ENCODE data around the gene PAK3.

DNA sequence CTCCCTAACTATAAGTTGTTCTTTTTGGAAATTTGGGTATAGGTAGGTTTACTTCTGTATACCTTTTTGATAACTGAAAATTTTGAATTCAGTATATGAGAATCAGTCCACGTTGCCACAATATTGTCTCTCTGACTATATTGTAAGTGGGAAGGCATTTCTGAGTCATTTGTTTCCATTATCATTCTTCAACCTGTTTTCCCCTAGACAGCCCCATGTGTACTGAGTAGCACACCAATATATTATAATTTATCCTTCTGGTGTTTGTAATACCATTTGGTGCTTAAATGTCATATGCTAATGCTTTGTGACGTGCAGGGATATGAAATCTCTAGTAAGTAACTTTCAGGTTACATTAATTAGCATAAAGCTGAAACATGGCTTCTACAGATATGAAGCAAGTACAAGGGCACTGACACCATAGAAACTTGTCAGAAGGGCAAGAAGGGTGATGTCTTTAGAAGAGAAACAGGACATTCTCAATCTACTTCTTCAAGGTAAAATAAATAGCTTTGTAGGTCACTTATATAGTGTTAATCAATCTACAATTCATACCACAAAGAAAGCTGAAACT lies 27.7 kb downstream of the PAK3 start:
- TF ChIP-seq, protein P1, sequence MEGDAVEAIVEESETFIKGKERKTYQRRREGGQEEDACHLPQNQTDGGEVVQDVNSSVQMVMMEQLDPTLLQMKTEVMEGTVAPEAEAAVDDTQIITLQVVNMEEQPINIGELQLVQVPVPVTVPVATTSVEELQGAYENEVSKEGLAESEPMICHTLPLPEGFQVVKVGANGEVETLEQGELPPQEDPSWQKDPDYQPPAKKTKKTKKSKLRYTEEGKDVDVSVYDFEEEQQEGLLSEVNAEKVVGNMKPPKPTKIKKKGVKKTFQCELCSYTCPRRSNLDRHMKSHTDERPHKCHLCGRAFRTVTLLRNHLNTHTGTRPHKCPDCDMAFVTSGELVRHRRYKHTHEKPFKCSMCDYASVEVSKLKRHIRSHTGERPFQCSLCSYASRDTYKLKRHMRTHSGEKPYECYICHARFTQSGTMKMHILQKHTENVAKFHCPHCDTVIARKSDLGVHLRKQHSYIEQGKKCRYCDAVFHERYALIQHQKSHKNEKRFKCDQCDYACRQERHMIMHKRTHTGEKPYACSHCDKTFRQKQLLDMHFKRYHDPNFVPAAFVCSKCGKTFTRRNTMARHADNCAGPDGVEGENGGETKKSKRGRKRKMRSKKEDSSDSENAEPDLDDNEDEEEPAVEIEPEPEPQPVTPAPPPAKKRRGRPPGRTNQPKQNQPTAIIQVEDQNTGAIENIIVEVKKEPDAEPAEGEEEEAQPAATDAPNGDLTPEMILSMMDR (IDR thresholded peaks at IDR 0.05 in 2 of 3, conservative IDR thresholded peaks at IDR 0.05 in 1 of 3; ENCODE audit: insufficient read depth in 2 of 3, low read depth in 1 of 3, low read length in 3 of 3) = no peak
- no peak for TF ChIP-seq ESRRB (CRISPR knock-in tag; IDR thresholded peaks at IDR 0.05; ENCODE audit: borderline replicate concordance)
- TF ChIP-seq TEAD4 (IDR thresholded peaks at IDR 0.05; ENCODE audit: low read length) = no peak
- no peak for TF ChIP-seq TEAD4 (CRISPR knock-in tag; IDR thresholded peaks at IDR 0.05; ENCODE audit: borderline replicate concordance)
